Measurements from ENCODE around the gene MAP3K14.

Gene MAP3K14

DNA sequence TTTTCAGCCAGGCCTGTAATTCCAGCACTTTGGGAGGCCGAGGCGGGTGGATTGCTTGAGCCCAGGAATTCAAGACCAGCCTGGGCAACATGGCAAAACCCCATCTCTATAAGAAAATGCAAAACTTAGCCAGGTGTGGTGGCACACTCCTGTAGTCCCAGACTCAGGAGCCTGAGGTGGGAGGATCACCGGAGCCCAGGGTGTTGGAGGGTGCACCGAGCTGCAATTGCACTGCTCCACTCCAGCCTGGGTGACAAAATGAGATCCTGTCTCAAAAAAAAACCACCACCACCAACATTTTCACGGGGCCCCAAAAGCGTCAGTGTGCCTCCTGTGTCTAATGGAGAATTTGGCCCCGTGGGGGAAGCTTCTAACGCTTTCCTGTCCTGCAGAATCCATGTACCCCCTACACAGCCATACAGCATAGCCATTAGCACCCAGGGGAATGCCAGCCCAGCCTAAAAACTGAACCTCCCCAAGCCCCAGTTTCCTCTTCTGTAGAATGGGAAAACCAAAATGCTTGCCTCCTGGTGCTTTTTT is 22.2 kb upstream of the MAP3K14 start:
- DNase-seq (ENCODE audit: low read depth), result no peak

DNA sequence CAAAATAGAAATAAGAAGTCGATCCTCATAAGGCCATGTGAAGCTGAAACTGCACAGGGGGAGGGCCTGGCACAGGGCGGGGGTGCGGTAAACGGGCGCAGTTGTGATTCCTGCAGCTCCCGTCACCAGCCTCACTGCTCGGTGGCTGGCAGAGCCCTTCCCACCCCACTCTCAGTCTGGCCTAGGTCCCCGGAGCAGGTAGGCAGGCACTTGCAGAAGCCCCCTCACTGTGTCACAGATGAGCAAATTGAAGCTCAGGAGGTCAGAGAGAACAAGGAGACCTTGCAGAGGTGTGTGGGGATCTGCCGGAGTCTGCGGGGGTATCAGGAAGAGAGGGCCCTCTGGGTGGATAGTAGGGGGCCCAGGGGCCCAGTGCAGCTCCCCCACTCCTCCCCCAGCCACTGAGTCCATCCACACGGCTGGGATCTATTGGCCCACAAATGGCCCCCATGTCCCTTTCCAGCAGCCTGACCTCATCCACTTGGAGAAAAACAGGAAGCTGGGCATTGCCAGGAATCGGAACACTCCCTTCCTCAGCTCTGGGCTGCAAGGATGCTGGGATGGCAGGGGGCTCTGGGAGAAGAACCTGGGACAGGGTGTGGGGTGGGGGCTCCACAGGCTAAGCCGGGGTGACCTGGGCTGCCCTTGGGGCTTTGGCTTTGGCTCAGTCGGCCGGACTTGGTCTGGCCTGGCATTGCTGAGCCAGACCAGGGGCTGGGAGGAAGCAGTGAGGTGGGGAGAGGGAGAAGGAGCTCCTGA is 21.4 kb upstream of the MAP3K14 start:
- DNase-seq (ENCODE audit: low read depth), result no peak

DNA sequence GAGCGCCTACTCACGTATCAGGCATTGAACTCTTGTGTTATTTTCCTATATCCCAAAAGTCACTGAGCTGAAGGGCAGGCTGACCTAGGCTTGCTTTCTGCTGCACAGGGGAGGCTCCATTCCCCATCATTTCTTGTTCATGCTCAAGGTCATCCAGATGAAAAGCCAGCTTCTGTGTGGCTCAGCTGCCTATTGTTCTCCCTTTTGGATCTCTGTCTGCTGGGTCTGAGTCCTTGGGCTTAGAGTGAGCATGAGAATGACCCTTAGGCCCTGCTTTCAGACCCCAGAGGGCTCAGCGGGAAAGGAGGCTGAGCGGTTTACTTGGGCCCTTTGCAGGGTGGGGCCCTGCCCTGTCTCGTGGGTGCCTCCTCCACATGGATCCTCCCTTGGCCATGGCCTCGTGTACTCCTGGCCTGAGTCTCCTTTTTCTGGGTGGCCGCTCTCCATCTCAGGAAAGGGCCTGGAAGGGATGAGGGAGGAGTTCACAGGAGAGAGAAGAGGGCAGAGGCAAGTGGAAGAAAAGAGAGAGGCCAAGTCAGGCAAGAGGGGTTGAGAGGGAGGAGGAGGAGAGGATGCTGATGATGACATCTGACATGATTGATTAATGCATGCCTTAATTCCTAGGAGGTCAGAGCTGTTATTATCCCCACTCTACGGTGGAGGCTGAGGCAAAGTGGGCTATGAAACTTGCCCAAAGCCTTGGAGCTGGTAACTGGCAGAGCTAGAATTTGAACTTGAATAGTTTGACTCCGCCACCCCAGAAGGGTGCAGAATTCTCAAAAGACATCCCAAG is 19.8 kb upstream of the MAP3K14 start:
- DNase-seq (ENCODE audit: low read depth), result no peak

DNA sequence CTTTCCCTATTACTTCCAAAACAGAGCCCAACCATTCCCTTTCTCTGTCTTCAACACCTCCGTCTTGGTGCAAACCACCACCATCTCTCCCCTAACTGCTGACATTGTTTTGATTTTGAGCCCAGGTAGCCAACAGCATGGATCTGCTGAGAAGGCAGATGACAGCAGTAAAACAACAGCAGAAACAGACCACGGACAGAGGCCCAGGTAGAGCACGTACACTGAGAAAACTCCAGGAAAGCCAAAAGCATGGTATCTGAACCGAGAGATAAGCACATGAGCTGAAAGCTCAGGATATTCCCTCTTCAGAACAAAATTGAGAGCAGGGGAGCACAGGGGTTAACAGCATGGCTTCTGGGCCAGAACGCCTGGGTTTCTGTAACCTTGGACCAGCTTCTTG is 18.9 kb upstream of the MAP3K14 start:
- no peak for DNase-seq (ENCODE audit: low read depth)

DNA sequence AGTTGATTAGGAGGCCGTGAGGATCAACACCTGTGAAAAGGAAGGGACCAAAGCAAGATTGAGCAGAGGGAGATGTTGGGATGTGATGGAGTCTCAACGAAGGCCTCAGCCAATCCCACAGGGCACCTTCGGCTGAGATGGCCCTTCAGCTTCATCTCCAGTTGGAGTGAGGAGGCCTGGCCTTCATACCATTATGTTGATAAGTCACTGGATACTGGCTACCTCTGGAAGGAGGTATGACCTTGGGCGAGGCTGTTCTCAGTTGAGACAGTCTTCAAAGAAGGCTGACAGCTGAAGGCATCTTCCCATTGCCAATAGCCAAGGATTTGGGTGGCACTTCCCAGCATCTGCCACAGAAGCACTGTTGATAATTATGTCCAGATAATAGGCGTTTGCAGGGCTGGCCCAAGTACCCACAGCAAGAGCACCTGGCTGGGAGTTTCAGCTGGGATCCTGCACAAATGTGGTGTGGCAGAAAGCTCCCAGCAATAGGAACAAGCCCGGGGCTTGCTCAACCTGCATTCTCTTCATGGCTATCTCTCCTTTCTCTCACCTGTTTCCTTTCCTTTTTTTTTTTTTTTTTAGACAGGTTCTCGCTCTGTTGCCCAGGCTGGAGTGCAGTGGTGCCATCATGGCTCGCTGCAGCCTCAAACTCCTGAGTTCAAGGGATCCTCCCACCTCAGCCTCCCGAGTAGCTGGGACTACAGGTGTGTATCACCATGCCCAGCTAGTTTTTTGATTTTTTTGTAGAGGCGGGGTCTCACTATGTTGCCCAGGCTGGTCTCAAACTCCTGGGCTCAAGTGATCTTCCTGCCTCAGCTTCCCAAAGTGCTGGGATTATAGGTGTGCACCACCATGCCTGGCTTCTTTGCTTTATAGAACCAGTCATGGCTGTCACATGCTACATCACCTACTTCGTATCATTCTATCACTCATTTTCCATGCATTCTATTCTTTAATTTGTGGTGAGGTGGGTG is 18.2 kb upstream of the MAP3K14 start:
- DNase-seq (ENCODE audit: low read depth), result no peak

DNA sequence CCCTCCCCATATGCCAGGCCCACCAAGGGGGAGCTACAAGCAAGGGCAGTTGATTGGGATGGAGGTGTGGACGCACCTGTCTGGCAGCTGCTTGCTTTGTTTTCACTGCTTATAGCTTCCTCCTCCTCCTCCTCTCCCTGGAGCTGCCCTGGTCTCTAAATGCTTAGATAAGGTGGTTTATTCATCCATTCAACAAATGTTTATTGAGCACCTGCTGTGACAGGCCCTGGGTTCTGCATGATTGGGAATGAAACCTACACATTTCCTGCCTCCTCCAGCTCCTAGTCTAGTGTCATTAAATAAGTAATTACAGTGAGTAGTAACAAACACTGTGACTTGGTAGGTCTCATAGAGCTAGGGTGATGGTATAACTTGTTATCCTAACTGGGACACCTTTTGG is 17.4 kb upstream of the MAP3K14 start:
- no peak for DNase-seq (ENCODE audit: low read depth)

DNA sequence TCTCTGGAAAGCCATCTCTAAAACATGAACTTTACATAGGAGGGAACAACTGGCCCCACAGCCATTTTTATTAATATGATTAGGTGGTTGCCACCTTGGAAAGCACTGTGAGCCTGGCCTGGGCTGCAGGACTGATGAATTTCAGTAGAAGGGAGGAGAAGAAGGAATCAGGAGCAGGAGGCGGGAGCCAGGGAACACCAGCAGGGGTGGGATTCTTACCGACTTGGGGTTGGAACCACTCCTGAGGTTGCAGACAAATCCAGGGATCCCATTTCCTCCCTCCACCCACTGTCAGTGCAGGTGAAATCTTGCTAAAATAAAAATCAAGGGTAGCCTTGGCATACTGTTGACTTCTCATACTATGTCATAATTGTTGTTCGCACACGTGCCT is 16.9 kb upstream of the MAP3K14 start:
- DNase-seq (ENCODE audit: low read depth), result no peak

DNA sequence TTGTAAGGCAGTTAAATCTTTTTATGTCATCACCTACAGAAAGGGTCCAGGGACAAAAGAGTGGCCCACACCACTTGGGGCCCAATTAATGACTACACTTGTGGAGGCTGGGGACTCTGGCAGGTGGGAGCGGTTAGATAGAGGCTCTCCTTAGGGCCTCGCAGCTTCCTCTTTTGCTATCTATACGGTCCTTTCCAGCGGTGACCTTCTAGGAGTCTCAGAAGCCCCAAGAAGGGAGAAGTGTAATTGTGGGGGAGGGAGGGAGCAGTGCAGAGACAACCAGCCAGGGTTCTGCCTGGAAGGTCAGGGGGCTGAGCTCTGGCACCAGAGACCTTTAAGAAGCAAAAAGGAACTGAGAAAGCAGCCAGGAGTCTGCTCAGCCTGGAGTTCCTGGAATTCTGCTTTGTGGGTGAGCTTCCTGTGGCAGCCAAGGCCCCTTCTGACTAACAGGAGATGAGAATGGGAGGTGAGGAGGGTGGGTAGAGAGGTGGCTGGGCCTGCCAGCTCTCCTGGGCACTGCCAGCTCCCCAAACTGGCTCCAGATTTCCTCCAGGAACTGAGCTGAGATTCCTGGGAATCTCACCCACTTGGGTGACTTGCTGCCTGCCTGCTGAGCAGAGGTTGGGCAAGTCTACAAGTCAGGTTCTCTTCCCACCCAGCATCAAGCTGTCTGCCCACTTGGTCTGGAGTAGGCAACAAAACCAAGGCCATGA is 16.3 kb upstream of the MAP3K14 start:
- no peak for DNase-seq (ENCODE audit: low read depth)

DNA sequence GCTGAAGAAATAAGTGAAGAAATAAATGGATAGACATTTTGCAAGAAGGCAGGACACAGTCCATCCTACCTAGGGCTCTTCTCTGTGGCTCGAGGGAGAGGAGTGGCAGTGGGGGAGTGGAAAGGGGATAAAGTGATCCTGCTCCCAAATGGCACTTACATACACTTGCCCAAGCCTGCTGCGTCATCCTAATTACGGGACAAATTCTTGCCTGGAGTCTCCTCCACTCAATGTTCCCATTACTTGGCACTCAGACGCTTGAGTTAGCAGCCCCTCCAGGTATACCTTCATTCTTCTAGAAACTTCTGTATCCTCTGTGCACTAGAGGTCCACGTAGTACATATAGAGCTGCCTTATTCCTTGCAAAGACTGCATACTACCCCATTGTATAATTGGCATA is 15.7 kb upstream of the MAP3K14 start:
- no peak for DNase-seq (ENCODE audit: low read depth)

DNA sequence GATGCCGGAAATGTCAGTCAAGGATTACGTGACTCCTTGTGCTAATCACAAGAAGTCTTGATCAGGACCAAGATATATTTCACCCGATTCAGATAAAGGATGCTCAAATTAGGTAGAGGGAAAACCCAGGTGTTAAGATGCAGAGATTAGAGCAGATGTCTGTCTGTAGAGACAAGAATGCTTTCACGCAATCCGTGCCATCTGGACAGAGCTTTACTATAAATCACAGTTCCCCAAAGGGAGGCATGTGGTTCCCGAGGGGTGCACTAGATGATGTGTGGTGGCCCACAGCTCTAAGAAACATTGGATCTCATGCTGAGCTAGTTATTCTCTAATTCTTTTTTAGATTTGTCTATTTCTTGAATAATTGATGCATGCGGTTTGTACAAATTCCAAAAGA is 9.8 kb upstream of the MAP3K14 start:
- DNase-seq (ENCODE audit: low read depth), result no peak

DNA sequence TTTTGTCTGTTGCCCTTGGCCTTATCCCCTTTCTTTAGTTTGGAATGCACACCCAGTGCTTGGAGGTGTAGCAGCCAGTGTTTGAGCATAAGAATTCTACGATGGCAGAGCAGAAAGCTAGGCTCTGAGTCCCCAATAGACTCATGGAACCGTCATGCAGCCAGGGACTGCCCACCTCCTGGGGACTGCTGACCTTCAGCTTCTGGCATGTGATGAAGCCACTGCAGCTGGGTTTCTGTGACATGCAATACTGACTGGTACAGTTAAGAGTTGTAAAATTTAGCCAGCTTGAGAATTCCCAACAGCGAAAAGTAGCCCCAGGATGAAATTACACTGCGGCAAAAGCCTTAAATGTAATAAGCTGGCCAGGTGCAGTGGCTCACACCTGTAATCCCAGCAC is 9.0 kb upstream of the MAP3K14 start:
- no peak for DNase-seq (ENCODE audit: low read depth)

DNA sequence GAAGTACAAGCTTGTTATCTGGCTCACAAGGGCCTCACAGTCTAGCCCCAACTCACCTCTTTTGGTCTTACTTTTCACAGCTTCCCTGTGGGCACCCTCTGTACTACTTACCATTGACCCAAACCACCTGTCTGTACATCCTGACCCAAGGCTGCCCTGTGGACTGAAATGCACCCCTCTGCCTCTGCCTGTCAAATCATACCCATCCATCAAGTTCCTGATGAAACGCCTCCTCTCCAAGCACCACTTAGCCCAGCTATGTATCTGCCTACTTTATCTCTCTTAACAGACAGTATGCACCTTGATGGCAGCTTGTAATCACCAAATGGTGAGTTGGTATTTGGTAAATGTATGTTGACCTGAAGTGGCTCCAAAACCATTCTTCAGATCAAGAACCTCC is 7.5 kb upstream of the MAP3K14 start:
- no peak for DNase-seq (ENCODE audit: low read depth)

DNA sequence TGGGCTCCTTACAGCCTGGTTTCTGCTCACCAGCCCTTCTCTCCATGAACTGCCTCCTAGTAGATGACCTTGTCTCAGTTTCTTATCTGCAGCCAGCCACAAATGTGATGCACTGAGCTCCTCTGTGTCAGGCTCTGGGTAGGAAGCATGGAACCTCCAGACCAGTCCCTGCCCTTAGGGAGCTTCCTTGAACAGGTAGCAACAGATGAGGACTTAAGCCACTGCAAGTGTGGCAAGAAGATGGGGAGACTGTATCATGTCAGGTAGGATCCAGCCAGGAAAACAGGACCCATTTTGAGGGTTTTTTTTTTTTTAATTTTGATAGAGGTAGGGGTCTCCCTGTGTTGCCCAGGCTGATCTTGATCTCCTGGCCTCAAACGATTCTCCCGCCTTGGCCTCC is 5.3 kb upstream of the MAP3K14 start:
- no peak for DNase-seq (ENCODE audit: low read depth)

DNA sequence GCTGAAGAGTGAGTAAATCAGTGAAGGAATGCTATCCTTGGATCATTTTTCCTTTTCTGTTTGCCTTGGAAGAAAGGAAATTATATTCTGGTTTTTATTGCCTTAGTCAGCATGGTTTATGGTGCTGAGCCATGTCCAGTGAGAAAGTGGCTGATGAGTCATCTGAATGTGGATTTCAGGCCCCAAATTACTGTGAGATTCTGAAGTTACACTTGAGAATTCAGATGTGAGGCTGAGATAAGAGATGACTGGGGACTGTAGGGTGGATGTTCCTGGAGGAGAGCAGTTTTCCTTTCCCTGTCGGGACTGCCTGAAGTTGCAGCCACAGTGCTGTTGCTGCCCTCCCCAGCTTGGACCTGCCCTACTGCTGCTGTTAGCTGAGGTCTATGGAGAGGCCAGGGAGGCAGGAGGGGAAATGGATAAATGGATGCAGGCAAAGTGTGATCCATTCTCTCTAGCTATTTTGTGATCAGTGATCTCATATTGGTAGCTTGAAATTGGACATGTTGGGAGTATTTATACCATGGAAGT is 4.2 kb upstream of the MAP3K14 start:
- no peak for DNase-seq (ENCODE audit: low read depth)

DNA sequence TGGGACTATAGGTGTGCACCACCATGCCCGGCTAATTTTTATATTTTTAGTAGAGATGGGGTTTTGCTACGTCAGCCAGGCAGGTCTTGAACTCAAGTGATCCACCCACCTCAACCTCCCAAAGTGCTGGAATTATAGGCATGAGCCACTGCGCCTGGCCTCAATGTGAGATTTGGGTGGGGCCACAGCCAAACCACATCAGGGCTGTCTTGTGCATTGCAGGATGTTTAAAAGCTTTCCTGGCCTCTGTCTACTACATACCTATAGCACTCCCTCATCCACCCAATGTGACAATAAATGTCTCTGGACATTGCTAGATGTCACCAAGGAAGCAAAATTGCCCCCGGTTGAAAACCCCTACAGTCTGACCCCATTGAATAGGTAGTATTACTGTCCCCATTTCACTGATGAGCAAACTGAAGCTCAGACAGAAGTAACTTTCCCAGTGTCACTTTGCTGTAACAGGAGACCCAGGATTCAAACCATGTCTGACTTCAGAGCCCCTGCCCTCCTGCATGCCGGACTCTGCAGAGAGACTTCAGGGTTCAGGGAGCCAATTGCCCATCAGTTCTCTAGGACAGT is 3.6 kb upstream of the MAP3K14 start:
- no peak for DNase-seq (ENCODE audit: low read depth)

DNA sequence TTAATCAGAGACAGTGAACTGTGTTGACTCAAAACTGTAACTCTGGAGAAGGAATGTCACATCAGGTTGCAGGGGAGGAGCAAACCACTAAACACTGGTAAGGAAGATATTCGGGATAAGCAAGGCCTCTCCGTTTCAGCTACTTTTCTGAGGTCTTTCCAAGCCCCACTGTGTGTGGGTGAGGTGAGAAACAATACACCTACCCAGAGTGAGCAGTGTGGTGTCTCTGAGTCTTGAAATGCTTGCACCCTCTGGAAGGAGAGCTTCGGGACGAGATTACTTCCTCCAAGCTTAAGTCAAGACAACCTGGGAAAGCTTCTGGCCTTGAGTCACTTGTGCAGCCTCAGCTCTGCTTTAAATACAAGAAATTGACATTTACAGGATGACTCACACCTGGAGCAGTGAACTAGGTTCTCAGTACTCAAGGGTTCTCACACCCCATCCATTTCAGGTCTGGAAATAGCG is 2.5 kb upstream of the MAP3K14 start:
- DNase-seq (ENCODE audit: low read depth), result no peak

DNA sequence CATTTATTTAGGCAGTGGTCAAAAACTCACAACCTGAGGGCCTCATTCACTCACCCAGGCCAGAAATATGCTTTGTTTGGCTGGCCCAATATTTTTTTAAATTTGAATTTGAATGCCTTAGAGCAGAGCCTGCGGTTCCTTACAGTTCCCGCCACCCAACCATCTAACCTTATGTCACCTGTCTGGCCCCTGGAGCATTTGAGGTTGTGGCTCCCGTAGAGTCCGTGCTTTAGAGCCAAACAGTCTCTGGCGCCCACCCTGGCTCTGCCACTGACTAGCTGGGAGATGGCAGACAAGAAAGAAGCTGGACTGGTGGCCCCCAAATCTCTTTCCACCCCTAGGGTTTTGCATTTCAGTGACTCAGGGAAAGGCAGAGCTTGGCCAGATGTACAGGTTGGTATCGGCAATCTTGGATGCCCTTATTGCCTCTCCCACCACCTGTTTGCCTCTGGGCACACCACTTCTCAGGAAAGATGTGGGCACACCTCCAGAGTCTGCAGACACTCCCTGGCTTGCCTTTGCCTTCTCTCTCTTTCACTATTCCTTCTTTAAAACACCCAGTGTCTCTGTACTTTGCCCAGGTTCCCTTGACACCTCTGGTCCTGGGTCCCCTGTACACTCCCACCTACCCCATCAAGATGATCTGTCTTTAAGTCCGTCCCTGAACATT is 1.9 kb upstream of the MAP3K14 start:
- no peak for DNase-seq (ENCODE audit: low read depth)

DNA sequence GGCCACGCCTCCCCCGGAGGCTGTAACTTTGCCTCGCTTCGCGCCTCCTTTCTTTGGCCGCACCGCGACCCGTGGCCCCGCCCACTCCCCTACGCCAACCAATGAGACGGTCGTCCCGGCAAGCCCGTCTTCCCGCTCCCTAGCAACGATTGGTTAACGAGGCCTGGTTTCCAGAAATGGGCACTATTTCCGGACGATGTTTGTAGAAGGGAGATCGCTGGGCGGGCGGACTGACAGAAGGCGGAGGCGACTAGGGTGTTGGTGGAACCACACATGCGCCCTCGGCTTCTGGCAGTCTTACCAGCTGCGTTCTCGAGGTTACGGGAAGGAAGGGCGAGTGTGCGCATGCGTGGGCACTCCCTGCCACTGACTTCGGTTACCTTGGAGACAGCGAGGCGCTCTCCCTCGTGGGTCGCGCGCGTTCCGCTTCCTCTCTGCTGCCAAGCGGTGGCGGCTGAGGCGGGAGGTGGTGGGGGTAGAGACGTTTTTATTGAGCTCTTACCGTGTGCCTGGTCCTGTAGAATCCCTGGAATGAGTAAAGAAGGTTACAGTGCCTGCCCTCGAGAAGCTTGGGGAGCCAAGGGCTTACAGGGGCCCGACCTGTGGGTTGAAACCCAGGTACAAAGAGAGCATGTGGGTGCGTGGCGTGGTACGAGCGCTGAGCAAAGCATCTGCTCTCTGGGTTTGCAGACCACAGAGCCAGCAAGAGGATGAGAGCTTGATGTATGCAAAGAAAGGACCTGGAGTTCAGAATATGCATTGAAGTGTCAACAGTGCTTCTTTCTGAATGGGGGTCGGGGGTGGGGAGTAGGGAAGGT is 500 bp upstream of the MAP3K14 start:
- DNase-seq (ENCODE audit: low read depth), result peak; percentile 99
